GM19455 (cell line): ENCODE measurements around the gene CCDC7.
"Not testable (repeated sequence)": the region's sequence is repeated elsewhere in the genome, so short reads cannot be mapped to it uniquely, and the experiment has no call there.

ENCODE experiments used
- ATAC-seq: cut with Tn5 transposase; IDR thresholded peaks from one replicate; pipeline ENCODE4 v1.9.1; 2021; ENCODE audit not compliant: unreplicated experiment

CCDC7 gene

DNA sequence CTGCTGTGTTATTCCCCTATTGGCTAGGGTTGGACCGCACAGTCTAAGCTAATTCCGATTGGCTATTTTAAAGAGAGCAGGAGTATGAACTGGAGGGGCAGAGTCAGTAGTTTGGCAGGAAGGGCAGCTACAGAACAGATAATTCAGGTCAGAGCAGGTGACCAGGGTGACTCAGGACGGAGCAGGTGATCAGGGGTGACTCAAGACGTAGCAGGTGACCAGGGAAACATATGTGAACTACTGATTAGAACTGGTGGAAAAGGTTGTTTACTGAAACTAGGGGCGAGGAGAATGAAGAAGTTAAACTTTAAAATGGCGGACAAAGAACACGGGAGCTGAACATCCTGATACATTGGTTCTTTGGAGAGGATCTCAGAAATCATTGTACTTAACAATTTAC lies 102.3 kb downstream of the CCDC7 start:
- no peak for ATAC-seq

DNA sequence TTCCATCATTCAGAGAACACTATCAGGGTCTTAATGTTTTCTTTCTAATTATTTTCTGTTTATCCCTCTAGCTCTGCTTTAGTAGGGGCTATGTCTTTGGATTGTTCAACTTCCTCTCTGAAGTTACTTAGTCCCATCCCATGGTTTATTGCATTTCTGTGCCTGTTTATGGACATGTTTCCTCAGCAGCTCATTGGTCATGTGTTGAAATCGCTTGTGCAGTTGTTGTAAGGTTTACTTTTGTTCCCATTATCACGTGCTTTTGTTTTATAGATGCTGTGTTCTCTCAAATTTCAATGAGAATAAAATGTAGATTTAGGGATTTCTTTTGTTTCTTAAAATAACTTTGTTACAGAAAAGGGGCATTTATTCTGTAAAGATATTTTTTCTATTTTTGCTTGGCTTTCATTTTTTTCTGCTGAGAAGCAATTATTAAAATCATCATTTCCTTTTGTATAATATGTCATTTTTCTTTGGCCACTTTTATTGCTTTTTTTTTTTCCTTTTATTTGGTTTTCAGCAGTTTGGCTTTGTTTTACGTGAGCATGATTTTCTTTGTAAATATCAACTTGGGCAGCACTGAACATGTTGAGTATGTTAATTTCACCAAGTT lies 110.9 kb downstream of the CCDC7 start:
- ATAC-seq, result no peak

DNA sequence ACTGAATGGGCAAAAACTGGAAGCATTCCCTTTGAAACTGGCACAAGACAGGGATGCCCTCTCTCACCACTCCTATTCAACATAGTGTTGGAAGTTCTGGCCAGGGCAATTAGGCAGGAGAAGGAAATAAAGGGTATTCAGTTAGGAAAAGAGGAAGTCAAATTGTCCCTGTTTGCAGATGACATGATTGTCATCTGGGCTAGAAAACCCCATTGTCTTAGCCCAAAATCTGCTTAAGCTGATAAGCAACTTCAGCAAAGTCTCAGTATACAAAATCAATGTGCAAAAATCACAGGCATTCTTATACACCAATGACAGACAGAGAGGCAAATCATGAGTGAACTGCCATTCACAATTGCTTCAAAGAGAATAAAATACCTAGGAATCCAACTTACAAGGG lies 116.8 kb downstream of the CCDC7 start:
- not testable (repeated sequence) for ATAC-seq

DNA sequence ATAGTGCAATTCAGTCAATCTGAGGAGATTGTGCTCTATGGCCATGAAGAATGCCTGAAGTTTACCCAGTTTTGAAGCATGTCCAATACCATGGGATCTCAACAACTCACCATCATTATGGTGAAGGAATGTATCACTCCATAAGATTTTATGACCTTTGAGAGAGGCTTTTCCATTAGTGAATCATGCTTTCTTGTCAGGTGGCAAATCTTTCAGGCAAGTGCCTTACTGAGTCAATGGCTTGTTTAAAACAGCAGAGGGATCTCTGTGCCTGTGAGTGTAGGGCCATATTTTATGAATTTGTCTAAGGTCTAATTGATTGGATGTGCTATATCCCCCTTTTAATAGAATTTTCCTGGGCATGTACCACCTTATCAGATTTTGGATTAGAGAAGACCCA lies 131.5 kb downstream of the CCDC7 start:
- ATAC-seq, result no peak

DNA sequence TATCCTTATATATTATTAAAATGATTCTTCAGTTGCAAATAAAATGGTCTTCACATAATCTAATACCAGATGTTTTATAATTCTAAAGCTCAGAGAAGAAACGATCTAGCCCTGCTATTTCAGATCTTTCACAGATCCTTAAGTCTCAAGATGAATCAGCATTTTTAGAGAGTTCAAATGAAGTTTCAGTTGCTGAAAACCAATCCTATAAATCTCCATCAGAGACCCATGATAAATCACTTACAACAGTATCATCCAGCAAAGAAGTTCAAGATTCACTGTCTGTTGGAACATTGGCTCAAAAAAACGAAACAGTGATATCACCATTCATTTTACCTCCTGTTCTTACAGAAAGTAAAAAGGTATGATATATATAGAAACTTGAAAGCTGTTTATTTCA lies 137.0 kb downstream of the CCDC7 start:
- ATAC-seq, result no peak

DNA sequence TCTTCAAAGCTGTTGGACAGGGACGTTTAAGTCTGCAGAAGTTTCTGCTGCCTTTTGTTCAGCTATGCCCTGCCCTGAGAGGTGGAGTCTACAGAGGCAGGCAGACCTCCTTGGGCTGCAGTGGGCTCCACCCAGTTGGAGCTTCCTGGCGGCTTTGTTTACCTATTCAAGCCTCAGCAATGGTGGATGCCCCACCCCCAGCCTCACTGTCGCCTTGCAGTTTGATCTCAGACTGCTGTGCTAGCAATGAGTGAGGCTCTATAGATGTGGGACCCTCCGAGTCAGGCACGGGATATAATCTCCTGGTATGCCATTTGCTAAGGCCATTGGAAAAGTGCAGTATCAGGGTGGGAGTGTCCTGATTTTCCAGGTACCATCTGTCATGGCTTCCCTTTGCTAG lies 152.1 kb downstream of the CCDC7 start:
- ATAC-seq, result not testable (repeated sequence)

DNA sequence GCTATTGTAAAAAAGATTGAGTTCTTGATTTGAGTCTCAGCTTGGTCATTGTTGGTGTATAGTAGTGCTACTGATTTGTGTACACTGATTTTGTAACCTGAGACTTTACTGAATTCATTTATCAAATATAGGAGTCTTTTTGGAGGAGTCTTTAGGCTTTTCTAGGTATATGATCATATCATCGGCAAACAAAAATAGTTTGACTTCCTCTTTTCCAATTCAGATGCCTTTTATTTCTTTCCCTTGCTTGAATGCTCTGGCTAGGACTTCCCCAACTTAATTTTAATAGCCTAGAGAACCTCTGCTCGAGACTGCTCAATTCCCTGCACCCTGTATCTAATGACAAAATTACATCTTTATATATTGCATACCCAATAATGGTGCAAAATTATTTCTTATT lies 154.4 kb downstream of the CCDC7 start:
- no peak for ATAC-seq

DNA sequence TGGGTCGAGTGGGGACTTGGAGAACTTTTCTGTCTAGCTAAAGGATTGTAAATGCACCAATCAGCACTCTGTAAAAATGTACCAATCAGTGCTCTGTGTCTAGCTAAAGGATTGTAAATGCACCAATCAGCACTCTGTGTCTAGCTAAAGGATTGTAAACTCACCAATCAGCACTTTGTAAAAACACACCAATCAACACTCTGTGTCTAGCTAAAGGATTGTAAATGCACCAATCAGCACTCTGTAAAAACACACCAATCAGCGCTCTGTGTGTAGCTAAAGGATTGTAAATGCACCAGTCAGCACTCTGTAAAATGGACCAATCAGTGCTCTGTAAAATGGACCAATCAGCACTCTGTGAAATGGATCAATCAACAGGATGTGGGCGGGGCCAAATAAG lies 155.6 kb downstream of the CCDC7 start:
- not testable (repeated sequence) for ATAC-seq

DNA sequence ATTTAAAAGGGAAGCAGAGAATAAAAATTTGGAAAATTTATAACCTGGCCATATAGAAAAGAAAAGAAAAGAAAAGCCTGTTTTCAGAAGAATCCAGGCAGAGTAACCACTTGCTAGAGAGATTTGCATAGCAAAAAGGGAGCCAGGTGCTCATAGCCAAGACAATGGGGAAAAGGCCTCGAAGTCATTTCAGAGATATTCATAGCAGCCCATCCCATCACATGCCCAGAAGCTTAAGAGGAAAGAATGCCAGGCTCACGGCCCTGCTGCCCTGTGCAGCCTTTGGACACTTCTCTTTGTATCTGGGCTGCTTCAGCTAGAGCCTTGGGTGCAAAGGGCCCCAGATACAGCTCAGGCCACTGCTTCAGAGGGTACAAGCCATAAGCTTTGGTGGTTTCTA lies 159.8 kb downstream of the CCDC7 start:
- ATAC-seq, result no peak

DNA sequence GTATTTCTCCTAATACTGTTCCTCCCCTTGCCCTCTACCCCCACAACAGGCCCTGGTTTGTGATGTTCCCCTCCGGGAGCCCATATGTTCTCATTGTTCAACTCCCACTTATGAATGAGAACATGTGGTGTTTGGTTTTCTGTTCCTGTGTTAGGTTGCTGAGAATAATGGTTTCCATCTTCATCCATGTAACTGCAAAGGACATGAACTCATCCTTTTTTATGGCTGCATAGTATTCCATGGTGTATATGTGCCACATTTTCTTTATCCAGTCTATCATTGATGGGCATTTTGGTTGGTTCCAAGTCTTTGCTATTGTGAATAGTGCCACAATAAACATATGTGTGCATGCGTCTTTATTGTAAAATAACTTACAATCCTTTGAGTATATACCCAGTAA lies 164.6 kb downstream of the CCDC7 start:
- ATAC-seq, result not testable (repeated sequence)

DNA sequence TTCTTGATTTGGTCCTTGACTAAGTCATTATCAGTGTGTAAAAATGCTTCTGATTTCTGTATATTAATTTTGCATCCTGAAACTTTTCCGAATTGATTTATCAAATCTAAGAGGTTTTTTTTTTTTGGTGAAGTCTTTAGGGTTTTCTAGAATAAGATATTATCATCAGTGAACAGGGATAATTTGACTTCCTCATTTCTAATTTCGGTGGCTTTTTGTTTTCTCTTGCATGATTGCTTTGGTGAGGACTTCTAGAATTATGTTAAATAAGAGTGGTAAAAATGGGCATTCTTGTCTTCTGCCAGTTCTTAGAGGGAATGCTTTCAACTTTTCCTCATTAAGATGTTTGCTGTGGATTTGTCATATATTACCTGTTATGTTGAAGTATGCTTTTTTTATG lies 170.5 kb downstream of the CCDC7 start:
- no peak for ATAC-seq

DNA sequence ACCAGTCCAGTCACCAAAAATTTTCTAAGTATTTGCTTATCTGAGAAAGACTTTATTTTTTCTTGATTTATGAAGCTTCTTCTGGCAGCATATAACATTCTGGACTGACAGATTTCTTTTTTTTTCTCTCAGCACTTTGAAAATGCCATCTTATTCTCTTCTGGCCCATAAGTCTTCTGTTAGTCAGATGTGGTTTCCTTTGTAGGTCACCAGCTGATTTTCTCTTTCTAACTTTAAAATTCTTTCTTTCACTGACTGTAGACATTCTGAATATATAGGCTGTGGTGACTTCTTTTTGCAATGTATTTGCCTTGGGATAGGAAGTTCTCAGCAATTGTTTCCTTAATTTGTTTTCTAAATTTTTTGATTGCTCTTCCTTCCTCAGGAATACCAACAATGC lies 172.5 kb downstream of the CCDC7 start:
- no peak for ATAC-seq

DNA sequence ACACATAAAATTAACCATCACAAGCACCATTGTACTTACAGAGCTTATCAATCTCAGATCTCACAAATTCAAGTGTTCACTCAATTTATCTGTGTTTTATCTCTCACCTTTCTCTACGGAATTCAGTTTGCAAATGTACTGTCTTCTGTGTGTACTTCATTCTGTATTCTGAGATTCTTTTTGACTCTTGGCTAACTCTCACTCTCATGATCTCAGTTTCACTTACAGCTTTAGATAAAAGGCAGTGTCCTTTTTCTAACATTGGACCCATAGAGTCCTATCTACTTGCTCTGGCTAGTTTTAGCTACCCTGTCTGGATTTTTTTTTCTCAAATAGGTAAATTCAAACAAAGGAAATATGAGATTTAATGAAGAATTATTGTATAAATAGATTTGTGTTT lies 176.0 kb downstream of the CCDC7 start:
- ATAC-seq, result no peak

DNA sequence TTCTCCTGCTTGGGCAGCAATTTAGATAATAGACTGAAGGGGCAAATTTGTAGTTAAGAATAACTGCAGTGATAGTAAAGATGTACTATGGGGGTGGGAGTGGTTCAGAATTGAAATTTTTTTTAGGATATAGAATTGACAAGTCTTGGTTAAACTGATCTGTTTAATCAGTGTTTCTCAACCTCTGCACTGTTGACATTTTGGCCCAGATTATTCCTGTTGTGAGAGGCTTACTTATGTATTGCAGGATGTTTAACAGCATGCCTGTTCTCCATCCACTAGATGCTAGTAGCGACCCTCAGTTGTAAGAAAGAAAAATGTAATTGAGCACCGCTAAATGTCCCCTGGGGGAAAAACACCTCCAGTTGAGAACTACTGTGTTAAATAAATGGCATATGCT lies 176.5 kb downstream of the CCDC7 start:
- ATAC-seq, result no peak

DNA sequence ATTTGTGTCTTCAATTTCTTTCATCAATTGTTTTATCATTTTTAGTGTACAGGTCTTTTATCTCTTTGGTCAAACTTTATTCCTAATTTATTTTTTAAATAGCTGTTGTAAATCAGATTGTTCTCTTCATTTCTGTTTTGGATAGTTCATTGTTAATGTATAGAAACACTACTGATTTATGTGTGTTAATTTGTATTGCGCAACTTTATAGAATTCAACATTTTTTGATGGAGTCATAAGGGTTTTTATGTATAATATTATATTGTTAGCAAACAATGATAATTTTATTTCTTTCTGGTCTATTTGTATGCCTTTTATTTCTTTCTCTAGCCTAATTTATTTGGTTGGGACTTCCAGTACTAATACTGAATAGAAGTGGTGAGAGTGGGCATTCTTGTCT lies 181.2 kb downstream of the CCDC7 start:
- no peak for ATAC-seq

DNA sequence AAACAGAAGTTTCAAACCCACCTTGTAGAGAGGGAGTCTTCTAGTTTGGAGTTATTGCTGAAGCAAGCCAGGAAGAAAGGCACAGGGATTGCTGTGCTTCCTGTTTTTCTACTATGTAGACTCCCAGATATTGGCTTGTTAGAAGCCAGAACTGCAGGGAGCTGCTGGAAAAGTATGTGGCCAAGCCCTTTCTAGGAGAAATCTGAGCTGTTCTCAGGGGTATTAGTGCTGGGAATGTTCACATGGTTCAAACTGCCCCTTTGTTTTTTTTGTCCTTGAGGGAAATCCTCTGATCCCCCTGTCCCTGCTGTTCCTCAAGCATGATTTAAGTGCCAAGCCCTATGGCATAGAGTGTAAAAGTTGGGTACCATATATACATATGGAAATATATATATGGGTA lies 184.0 kb downstream of the CCDC7 start:
- no peak for ATAC-seq

DNA sequence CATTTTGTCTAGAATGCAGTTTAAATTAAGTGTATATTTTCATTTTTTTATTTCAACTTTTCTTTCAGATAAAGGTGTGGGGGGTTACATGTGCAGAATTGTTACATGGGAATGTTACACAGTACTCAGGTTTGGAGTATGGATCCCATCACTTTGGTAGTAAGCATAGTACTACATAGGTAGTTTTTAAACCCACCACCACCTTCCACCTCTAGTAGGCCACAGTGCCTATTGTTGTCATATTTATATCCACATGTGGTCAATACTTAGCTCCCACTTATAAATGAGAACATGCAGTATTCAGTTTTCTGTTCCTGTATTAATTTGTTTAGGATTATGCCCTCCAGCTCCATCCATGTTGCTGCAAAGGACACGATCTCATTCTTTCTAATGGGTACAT lies 200.6 kb downstream of the CCDC7 start:
- no peak for ATAC-seq

DNA sequence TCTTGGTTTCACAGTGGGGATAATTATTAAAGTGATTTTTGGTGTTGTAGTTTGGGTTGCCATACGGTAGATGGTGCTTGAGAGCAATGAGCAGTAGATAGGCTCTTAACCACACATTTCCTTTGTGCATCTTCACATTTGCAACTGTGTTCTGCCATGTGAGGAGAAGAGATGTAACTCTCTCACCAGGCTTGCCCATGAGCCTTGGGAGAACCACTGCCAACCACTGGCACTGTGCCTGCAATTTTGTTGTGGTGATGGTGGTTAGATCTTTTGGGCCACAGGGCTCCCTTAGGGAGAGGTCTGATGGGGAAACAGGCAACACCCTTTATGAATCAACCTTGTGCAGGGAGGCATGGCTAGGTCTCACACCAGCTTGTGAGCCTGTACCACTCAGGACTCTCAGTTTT lies 204.3 kb downstream of the CCDC7 start:
- no peak for ATAC-seq

DNA sequence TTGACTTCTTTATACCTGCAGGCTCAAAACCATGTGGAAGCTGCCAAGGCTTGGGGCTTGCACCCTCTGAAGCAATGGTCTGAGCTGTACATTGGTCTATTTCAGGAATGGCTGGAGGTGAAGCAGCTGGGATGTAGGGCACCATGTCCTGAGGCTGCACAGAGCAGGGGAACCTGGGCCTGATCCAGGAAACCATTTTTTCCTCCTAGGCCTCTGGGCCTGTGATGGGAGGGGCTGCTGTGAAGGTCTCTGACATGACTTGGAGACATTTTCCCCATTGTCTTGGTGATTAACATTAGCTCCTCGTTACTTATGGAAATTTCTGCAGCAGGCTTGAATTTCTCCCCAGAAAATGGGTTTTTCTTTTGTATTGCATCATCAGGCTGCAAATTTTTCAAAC lies 211.5 kb downstream of the CCDC7 start:
- ATAC-seq, result not testable (repeated sequence)

DNA sequence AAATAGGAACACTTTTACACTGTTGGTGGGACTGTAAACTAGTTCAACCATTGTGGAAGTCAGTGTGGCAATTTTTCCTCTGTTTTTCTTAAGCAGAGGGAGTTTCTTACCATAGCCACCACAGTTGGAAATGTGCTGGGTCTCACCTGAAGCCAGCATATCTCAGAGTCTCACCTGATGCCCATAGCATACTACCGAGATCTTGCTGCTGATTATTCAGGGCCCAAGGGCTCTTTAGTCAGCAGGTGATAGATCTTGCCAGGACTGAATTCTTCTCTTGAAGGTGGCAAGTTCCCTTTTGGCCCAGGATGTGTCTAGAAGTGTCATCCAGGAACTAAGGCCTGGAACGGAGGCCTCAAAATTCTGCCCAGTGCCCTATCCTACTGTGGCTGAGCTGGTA lies 215.4 kb downstream of the CCDC7 start:
- no peak for ATAC-seq

DNA sequence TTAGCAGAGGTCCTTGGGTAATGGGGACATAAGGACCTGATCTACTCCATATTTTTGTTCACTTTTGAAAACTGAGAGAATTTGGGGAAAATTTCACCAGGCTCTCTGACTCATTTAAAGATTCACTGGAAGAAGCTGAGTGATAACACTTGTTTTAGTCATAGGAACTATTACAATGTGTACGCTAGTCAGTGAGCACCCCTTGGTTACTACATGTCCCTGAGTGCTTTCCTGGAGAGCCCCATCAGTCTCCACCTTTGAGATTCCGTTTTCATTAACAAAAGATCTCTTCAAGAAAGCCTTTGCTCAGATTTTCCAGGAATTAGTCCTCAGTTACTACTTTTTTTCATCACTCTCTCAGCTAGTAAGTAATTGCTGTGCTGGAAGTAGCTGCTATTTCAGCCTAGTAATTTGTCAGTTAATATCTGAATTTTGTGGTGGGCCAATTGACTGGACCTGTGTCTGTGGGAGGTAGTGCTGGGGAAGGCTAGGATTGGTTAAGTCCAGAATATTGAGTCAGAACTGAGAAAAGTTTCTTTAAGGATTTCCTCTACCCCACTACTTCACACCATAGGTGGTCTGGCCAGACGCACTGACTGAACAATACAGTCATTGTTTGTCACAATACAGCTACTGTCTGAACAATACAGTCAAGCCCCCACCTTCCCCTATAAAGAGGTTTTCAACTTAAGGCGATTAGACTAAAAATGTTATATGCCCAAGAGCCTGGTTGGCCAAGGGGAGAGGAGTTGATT lies 235.0 kb downstream of the CCDC7 start:
- ATAC-seq, result no peak

DNA sequence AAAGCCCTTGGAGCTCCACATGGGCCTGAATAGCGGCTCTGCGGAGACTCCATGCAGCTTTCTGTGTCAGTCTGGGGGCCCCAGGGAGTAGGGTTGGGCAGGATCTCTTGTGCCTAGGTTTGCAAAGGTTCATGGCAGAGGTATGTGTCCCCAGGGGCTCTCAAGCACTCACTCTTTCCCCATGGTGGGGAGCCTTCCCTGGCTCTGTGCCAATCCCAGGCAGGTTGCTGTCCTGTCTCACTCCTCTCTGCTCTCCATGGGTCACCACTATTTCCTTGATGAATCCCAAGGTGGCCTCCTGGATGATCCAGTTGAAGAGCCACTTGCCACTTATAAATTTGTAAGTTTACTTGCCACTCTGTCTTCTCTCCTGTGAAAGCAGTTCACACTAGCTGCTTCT lies 238.4 kb downstream of the CCDC7 start:
- no peak for ATAC-seq

DNA sequence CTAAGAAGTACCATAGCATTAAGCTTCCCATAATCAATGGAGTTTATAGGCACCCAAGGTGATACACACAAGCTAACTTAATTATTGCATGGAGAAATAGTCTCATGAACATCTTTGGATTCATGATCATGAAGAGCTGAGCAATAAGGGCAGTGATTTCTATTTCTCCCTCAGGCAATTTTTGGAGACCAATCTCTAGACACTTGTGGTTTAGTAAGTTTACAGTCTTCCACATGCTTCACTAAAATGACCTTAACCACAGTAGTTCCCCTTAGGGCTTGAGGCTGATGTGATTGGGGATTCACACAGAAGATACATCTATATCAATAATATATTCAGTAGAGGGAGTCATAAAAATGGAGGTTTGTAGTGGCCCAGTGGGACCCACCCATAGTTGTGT lies 241.2 kb downstream of the CCDC7 start:
- ATAC-seq, result no peak
